ENCODE results near the gene STK26. TPM values are rescaled to one million over a fixed set of nuclear protein-coding genes. Genes with fewer than 3 reads are reported as not detected.
A peak's percentile ranks its signal among the peaks of the same experiment; 100 is the strongest.
"Not testable (repeated sequence)": the region's sequence is repeated elsewhere in the genome, so short reads cannot be mapped to it uniquely, and the experiment has no call there.

Gene STK26
- total RNA-seq, 1 experiment from 2014 or later, result 46.1 TPM

DNA sequence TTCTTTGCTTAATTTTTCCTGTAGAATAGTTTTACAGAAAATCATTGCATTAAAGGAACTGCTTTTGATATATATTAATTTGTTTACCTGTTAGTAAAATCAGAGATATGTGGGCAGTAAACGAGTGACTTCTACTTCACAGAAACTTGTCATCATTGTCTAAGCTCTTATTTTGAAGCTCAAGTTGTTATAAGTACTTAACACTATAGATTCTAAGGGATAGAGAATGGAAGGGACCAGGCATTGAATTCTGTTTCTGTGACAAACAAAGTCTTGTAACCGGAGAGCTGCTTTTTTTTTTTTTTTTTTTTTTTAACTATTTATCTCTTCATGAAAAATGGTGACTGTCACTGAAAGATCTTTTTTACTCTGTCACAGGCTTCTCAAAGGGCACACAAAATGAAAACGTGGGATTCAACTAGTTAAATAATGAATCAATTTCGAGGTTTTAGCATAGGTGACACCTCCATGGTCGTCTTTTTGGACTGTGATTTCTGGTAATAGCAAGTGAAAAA, 14.4 kb downstream of the STK26 start:
- DNase-seq (ENCODE audit: low read depth), result no peak

DNA sequence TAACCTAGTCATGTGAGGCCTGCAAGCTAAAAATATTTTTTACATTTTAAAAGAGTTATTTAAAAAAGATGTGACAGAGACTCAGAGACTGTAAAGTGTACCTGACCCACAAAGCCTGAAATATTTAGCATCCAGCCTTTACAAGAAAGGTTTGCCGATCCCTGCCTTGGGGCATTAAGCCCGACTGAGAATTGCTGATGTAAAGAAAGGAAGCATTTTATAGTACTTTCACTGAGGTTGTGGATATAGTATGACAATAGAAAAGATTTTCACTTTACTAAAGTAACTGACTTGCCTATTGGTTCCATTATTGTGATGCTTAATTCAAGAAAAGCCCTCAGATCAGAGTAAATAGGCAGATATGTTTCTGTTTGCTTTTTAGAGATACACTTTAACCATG, 17.0 kb downstream of the STK26 start:
- no peak for DNase-seq (ENCODE audit: low read depth)

DNA sequence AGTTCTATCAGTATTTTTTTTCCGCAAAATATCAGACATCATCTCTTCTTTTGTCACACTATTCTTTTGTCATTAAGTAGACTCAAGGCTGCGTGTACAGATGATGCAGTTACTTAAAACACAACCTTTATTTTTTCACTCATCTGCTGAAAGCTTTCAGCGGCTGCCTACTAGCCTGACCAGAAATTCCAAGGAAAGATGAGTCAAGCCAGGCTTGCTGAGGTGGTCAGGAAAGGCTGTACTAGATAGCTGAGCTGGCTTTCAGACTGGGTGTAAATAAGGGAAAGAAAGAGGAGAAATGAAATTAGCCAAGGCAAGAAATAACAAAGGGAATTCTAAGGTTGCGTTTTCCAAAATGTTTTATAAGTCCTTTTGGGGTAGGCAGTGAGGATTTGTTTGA, 17.9 kb downstream of the STK26 start:
- DNase-seq (ENCODE audit: low read depth), result peak; percentile 42

DNA sequence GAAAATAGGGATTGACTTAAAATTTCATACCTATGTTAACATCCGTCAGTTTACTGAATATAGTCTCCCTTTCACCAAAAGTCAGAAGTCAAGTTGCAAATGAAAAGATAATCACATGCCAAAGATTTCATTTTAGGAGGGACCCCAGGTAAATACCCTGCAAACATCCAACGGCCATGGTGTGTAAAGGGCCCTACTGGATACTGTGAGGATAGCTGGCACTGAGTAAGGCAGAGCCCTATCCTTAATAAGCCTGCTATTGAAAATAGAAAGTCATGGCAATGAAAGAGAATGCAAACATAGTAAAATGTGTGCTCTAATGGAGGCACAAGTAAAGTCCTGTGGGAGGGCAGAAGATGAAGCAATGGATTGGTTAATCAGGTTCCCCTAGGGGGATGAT, 20.9 kb downstream of the STK26 start:
- no peak for DNase-seq (ENCODE audit: low read depth)

DNA sequence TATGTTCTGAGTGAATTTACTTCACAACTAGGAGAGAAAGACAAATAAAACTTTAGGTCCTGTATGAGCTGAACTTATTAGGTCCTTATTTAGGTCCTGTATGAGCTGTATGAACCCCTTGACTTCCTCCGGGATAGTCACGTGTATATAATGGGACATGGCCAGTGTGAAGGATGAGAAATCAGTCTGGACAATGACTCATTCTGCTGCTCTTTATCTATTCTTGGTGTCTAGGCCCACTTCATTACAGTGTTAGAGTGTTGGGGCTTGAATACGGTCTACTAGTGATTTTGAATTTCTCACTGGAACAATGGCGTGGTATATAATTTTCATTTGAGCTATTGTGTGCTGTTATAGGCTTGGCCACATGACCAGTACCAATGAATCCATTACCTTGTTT, 21.9 kb downstream of the STK26 start:
- peak; percentile 12 for DNase-seq (ENCODE audit: low read depth)

DNA sequence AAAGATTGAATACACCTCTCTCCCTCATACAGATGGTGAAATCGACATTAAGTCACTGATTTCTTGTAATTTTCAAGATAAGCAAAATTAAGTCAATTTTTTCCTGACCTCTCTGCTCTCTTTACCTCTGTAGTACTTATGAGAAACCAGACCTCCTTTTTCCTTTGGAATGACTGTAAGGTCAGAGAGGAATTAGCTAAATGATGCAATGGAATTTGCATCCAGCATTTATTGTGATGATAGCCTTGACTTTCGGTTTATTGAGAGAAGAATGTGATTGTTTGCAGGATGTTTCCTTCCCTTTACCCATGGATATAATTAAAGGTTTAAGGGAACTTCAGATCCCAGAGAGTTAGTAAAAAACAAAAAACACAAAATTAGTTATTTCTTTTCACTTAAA, 22.4 kb downstream of the STK26 start:
- DNase-seq (ENCODE audit: low read depth), result no peak

DNA sequence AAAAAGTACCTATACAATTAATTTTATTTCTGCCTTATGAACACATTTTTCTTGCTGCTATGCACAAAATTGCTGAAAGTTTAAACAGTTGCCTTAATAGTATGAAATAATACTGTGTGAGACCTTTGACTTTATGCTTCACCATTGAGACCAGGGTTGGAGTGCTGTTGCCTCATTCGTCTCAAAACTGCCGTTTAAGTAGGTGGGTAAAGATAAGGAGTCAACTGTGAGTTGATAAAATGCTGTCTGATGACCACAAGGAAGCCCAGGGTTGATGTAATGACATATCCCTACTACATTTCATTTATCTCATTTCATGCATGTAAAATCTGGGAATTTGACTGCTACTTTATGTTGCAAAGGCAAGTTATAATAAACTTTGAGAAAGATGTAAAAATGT, 23.4 kb downstream of the STK26 start:
- DNase-seq (ENCODE audit: low read depth), result no peak

DNA sequence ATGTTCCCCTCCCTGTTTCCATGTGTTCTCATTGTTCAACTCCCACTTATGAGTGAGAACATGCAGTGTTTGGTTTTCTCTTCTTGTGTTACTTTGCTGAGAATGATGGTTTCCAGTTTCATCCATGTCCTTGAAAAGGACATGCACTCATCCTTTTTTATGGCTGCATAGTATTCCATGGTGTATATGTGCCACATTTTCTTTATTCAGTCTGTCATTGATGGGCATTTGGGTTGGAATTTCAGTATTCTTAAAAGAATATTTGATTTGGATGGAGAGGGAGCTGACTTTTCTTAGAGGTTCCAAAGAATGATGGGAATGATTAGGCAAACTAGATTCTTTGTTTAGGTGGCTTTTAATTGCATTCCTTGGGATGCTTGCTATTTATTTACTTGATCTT, 28.7 kb downstream of the STK26 start:
- DNase-seq (ENCODE audit: low read depth), result not testable (repeated sequence)

DNA sequence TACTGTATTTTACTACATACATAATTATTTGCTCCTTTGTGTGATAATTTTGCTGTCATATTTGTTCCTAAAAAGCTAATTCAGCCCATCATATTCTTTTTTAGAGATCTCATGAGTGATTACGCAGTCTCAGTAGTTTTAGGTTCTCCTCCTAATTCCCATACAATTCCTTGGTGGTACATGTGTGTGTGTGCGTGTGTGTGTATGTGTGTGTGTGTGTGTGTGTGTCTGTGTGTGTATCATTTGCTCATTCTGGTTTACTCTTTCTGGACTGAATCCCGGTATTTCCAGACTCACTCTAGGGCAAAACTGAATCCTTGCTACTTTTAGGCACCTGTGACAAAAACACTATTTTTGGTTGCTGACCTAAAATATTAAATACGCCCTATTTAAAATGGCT, 34.9 kb downstream of the STK26 start:
- no peak for DNase-seq (ENCODE audit: low read depth)

DNA sequence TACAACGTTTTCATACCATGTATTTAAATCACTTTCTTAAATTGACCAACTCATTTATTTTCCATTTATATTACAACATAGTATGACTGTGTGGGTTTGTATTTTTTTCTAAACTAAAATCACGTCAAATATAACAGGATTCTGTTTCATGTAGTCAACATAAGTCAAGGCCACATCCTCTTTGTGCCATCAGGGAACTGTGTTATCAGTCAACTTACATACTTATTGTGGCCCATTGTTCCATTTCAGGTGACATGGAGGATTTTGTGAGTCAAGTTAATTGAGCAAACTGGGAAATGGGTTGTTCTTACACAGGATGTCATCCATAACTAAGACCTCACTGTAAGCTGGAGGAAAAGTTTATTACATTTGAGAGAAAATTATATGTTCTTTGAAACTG, 35.9 kb downstream of the STK26 start:
- no peak for DNase-seq (ENCODE audit: low read depth)

DNA sequence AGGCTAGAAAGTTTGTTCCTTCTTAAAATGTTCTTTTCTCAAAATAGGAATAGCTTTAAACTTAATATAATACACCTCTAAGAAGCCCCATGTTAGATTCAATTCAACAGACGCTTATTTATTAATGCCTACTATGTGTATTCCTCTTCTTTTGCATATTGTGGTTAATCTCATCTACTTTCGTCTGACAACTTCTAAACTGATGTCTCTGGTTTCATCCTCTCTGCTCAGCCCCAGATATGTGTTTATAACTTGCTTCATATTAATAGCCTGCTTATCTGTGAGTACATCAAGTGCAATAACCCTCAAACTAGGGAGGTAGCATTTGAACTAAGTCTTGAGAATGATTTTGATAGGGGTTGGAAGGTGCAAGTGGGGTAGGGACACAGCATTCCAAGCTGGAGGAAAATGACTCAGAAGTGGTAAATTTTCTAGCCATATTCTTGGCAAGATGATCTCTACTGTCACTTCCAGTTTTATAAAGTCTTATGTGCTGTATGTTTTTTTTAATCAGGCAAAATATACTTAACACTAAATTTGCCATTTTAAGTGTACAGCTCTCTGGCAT, 37.0 kb downstream of the STK26 start:
- DNase-seq (ENCODE audit: low read depth), result no peak

DNA sequence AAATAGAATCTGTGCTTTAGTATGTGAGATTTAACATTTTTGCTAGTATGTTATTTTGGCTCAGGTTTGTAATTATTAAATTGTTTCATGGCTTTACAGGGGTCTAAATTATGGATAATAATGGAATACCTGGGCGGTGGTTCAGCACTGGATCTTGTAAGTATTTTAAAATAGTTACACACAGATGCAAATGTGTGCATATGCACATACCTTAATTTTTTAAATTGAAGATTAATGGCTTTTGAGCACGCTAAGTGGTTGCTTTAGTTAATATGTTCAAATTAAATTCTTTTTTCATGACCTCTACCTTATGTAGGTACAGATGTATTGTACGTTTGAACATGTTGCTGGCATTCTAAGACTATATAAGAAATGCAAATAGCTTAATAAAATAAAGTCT, 40.2 kb downstream of the STK26 start:
- no peak for DNase-seq (ENCODE audit: low read depth)

DNA sequence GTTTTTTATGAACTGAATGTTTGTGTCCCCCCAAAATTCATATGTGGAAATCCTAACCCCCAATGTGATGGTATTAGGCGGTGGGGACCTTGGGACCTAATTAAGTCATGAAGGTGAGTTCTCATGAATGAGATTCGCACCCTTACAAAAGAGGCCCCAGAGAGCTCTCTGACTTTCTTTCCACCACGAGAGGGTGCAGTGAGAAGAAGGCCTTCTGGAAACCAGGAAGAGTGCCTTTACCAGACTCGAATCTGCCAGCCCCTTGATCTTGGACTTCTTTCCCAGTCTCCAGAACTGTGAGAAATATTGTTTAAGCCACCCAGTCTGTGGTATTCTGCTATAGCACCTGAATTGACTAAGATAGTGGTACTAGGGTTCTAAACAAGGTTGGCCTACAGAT, 40.8 kb downstream of the STK26 start:
- no peak for DNase-seq (ENCODE audit: low read depth)

DNA sequence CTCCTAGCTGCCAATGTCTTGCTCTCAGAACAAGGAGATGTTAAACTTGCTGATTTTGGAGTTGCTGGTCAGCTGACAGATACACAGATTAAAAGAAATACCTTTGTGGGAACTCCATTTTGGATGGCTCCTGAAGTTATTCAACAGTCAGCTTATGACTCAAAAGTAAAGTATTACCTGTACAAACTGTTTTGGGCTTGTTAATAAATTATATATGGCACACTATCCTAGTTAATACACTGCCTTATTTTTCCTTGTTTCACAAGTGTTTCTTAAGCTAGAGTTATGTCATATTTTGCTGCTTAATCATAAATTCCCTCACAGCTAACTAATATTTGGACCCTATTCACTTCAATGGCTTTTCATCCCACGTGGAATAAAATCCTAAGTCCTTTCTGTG, 45.3 kb downstream of the STK26 start:
- no peak for DNase-seq (ENCODE audit: low read depth)

DNA sequence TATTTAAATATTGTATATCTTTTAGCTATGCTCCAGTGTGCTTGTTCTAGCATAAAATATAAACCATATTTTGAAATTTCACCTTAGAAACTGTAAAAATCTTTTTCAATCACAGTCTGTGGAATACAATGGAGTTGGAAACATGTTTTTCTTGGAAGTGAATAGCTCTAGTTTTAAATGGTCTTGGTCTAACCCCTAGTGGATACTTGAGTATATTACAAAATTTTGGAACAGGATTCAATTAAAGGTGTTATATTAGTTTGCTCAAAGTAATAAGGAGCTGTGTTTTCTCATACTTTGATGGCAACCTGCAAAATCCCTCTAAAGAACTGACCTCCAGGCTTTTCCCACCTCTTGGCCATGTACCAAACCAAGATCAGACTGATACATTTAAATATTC, 48.2 kb downstream of the STK26 start:
- no peak for DNase-seq (ENCODE audit: low read depth)

DNA sequence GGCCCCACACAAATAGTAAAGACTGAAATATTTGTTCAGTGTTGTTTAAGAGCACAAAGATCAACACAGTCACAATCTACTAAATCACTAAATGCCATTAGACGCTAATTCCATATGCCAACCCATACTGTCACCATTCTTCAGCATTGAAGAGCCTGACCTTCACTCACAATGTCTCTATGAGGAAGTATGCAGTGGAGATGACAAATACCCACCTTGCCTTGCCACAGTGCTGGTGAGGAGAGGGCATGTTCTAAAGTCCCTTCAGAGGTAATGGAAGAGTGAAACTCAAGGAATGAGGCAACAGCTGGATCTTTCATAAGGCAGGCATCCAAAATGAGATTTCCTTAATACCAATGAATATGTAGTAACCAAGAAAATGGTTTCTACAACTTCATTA, 54.3 kb downstream of the STK26 start:
- DNase-seq (ENCODE audit: low read depth), result no peak

DNA sequence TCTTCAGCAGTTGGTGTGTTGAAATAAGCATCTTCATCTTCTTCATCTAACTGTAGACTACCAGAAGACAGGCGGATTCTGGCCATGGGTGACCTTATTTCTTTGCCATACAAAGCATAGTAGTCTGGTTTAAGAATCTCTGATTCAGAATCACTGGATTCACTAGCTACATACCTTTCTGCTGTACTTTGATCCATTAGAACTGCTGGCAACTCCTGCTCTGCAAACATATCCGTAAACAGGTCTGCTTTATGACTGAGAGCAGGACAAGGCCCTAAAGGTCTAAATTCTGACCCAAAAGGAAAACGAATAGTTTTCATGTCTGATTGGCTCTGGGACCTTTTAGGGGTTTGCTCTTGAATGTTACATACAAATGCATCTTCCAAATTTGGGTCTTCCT, 54.8 kb downstream of the STK26 start:
- DNase-seq (ENCODE audit: low read depth), result no peak

DNA sequence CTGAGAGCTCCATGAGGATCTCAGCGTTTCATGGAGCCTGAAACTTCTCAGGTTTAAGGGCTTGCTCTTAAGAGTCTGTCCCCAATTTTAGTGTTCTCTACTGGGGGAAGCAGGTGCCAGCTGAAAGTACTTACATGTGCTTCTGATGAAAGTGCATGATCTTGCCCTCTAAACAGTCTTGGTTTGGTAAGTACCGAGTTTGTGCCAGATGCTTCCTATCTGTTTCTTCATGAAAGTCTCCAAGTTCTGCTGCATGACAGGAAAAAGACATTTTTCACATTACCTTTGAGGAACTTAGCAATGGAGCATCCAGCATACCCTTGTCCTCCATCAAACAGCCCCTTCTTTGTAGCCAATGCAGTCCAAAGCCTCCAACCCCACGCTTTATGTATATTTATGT, 62.7 kb downstream of the STK26 start:
- no peak for DNase-seq (ENCODE audit: low read depth)

DNA sequence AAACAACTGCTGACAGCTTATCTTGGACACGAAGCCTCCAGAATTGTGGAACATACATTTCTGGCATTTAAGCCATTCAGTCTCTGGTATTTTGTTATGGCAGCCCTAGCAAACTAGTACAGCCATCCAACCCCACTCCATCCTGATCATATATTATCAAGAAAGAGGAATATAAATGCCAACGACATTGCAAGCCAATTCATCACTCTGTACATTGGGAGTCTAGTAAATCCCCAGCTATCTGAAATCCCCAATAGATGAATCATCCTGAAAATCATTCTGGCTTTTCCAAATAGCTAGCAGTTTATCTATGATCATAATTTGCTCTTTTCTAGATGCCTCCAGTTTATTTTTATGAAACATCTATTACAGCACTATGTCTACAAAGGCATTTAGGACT, 63.6 kb downstream of the STK26 start:
- peak; percentile 11 for DNase-seq (ENCODE audit: low read depth)

DNA sequence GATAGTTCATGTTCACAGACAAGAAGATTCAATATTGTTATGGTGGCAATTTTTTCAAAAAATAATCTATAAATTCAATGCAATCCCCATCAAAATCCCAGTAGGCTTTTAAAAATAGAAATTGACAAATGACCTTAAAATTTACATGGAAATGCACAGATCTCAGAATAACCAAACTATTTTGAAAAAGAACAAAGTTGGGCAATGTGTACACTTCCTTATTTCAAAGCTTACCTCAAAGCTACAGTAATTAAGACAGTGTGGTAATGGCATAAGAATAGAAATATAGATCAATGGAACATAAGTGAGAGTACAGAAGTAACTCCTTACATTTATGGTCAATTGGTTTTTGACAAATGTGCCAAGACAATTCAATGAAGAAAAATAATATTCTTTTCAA, 65.8 kb downstream of the STK26 start:
- DNase-seq (ENCODE audit: low read depth), result no peak

DNA sequence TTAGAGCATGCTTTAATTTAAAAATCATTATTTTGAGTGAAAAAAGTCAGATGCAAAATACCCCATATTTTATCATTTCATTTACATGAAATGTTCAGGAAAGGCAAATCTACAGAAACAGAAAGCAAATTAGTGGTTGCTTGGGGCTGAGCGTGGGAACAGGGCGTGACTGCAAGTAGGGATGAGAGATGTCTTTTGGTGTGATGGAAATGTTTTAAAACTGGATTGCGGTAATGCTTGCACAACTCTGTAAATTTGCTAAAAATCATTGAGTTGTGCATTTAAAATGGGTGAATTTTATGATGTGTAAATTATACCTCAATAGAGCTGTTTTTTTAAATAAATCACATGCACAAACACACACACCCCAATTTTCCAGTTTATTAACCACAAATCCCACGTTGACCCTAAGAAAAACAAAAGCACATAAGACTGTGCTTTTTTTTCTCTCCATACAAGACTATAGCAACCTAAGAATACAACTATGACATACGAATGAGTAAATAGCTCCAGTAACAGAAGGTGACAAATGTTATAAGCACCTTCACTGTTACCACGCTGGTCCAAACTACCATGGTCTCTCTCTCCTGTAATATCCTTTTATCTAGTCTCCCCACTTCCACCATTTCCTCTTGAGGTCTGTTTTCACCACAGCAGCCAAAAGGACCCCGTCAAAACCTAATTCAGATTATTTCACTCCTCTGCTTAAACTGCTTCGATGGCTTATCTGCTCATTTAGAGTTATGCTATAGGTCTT, 67.5 kb downstream of the STK26 start:
- no peak for DNase-seq (ENCODE audit: low read depth)

DNA sequence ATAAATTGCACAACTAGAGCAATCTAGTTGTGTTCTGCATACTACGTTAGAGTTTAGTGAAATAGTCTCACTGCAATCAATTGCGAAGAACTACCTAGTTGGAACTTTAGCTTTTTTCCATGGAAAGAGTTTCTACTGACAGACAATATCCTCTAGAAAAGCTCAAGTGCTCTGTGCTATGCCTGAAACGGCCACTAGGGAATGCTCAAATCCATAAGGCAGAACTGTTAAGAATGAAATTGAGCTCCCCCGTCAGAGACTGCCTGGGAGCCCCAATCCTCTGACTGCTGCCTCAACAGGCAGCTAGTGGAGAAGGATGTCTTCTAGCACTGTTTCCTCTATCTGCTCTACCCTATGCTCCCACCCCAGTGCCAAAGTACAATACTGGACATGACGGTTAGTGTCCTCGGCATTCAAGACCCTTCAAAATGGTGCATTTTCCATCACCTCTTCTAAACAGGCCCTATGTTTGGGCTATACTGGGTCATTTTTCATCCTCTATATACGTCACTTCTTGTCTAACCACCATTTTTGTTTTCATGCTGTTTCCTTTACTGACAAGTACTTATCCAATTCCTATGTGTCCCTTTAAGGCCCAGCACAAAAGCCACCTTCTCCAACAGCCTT, 69.5 kb downstream of the STK26 start:
- peak; percentile 41 for DNase-seq (ENCODE audit: low read depth)

DNA sequence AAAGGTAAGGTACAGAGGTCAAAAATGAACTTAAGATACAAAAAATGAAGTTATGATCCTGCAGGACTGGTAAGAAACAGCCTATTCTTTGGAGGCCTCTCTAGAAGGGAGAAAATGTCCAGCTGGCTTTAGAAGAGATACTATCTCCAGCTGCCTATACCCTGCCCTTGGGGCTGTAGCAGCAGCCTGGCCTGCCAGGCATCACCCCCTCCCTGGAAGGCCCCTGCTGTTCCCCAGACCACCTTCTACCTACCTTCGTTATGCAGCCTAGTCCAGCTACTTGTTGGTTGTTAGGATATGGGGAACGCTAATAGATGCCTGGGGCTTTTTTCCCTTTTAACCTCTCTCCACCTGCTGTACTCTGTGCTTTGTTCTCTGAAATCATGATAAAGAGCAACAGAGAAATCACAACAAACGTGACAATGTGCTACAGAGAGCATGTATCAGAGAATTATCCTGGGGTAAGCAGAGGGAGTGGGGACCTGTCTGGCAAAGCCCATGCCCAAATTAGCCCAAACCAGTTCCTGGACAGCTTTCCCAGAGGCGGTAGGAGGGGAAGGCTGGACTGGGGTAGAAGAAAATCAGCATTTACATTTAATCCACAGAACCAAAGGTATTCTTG, 70.2 kb downstream of the STK26 start:
- no peak for DNase-seq (ENCODE audit: low read depth)
